Activated CD4-positive, alpha-beta T cell treated with anti-CD3 and anti-CD28 coated beads for 4 hours (primary cell): ENCODE data around the gene KLRC4.
"Not testable (repeated sequence)": the region's sequence is repeated elsewhere in the genome, so short reads cannot be mapped to it uniquely, and the experiment has no call there.

Experiments used
- DNase-seq, 2 donors: peaks; one replicate each; pipeline ENCODE4 v3.0.0-alpha.2; 2020

The KLRC4 gene

GRCh38 chr12:10396176-10396575, 13.4 kb downstream of the KLRC4 start:
- not testable (repeated sequence) for DNase-seq

- no peak for DNase-seq
Observed at GRCh38 chr12:10395390-10395998, 14.1 kb downstream of the KLRC4 start.

GRCh38 chr12:10394531-10395152, 14.9 kb downstream of the KLRC4 start:
- not testable (repeated sequence) for DNase-seq

GRCh38 chr12:10393291-10393690, 16.3 kb downstream of the KLRC4 start:
- DNase-seq: no peak

- DNase-seq: no peak
Observed at GRCh38 chr12:10392394-10392930, 17.1 kb downstream of the KLRC4 start.

- not testable (repeated sequence) for DNase-seq
Observed at GRCh38 chr12:10390991-10391390, 18.6 kb downstream of the KLRC4 start.

GRCh38 chr12:10389904-10390303, 19.7 kb downstream of the KLRC4 start, which contains the start of gene KLRK1:
Gene KLRK1 (minus strand): TSS chr12:10390041. CDS start chr12:10388810, 1,231 bp downstream.
- no peak for DNase-seq

GRCh38 chr12:10388624-10389413, 20.7 kb downstream of the KLRC4 start:
- DNase-seq: no peak

- not testable (repeated sequence) for DNase-seq
Observed at GRCh38 chr12:10387498-10387897, 22.1 kb downstream of the KLRC4 start.

- no peak for DNase-seq
Observed at GRCh38 chr12:10386857-10387256, 22.7 kb downstream of the KLRC4 start.

- no peak for DNase-seq
Observed at GRCh38 chr12:10385166-10385613, 24.4 kb downstream of the KLRC4 start.

GRCh38 chr12:10384191-10384590, 25.4 kb downstream of the KLRC4 start:
- DNase-seq: no peak

- DNase-seq: no peak
Observed at GRCh38 chr12:10381928-10382628, 27.5 kb downstream of the KLRC4 start.

GRCh38 chr12:10378737-10379136, 30.8 kb downstream of the KLRC4 start:
- DNase-seq: not testable (repeated sequence)

GRCh38 chr12:10374624-10375018, 34.9 kb downstream of the KLRC4 start:
- no peak for DNase-seq

GRCh38 chr12:10372559-10372958, 37.0 kb downstream of the KLRC4 start:
- DNase-seq: no peak

GRCh38 chr12:10371893-10372535, 37.5 kb downstream of the KLRC4 start:
- not testable (repeated sequence) for DNase-seq

- no peak for DNase-seq
Observed at GRCh38 chr12:10369557-10370415, 39.8 kb downstream of the KLRC4 start.

- DNase-seq: no peak
Observed at GRCh38 chr12:10368206-10369171, 41.1 kb downstream of the KLRC4 start.

GRCh38 chr12:10367714-10368113, 41.8 kb downstream of the KLRC4 start:
- DNase-seq: not testable (repeated sequence)
